ENCODE data around the gene FAM111B.
"Not testable (repeated sequence)": the region's sequence is repeated elsewhere in the genome, so short reads cannot be mapped to it uniquely, and the experiment has no call there.

FAM111B gene

GRCh38 chr11:59102259-59102765 is 4.7 kb upstream of the FAM111B start:
- Histone ChIP-seq H3K27ac (ENCODE audit: low read length) (no peak overlapping the region), H3K79me2 (ENCODE audit: low read length) (no peaks in the 10 kb centered on the region), H3K27me3 (ENCODE audit: low read depth, low read length) (peaks cover 21% of the 10 kb centered on the region), H3K9ac (ENCODE audit: low read length) (peak overlapping the region; percentile 52), H2AFZ (ENCODE audit: low read depth, low read length) (peak overlapping the region; percentile 72), H3K36me3 (replicated peaks; ENCODE audit: low read depth, low read length) (no peaks in the 10 kb centered on the region), H3K9me3 (ENCODE audit: insufficient read depth, low read length) (no peaks in the 10 kb centered on the region), H3K4me1 (ENCODE audit: low read length) (peaks cover 27% of the 10 kb centered on the region), H3K4me2 (ENCODE audit: low read length) (peak overlapping the region; percentile 84), H3K4me3 (ENCODE audit: low read length) (peak overlapping the region; percentile 76), H4K20me1 (ENCODE audit: insufficient read depth, low read length) (no peaks in the 10 kb centered on the region)
- peak; percentile 68 for TF ChIP-seq CTCF (IDR thresholded peaks at IDR 0.05; ENCODE audit: low read depth, low read length)
- no peak for TF ChIP-seq EZH2phosphoT487 (IDR thresholded peaks at IDR 0.05; ENCODE audit: low read depth)

GRCh38 chr11:59107721-59108120 is 684 bp downstream of the FAM111B start:
- not testable (repeated sequence) for H3K9me3 ChIP-seq (ENCODE audit: insufficient read depth, low read length); H3K36me3 ChIP-seq (replicated peaks; ENCODE audit: low read depth, low read length); H3K27ac ChIP-seq (ENCODE audit: low read length); H3K79me2 ChIP-seq (ENCODE audit: low read length); H3K27me3 ChIP-seq (ENCODE audit: low read depth, low read length); H4K20me1 ChIP-seq (ENCODE audit: insufficient read depth, low read length)
- peak overlapping the region; percentile 86 for H3K4me2 ChIP-seq (ENCODE audit: low read length)
- H3K9ac ChIP-seq (ENCODE audit: low read length), result peak overlapping the region; percentile 24; the same call in 1 of the 2 replicates
- peaks cover 32% of the 10 kb centered on the region for H3K4me1 ChIP-seq (ENCODE audit: low read length)
- peak overlapping the region; percentile 71 for H3K4me3 ChIP-seq (ENCODE audit: low read length)
- H2AFZ ChIP-seq (ENCODE audit: low read depth, low read length), result 0 out of 2 replicates have a peak overlapping the region, but pooled peaks have one; percentile 21

DNA sequence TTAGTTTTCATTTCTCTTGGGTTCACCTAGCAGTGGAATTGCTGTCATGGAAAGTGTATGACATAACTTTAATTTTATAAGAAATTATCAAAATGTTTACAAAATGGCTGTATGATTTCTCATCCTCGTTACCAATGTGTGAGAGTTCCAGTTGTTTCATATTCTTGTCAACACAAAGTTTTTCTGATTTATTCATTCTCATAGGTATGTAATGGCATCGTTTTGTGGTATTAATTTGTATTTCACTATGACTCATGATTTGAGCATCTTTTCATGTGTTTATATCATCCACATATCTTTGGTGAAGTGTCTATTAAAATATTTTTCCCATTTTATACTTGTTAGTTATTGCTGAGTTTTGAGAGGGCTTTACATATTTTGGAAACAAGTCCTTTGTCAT is 5.5 kb downstream of the FAM111B start:
- no peak overlapping the region for H3K4me2 ChIP-seq (ENCODE audit: low read length)
- peaks cover 15% of the 10 kb centered on the region for H3K4me1 ChIP-seq (ENCODE audit: low read length)
- no peaks in the 10 kb centered on the region for H3K27me3 ChIP-seq (ENCODE audit: low read depth, low read length)
- no peak overlapping the region for H3K27ac ChIP-seq (ENCODE audit: low read length)
- H3K9me3 ChIP-seq (ENCODE audit: insufficient read depth, low read length), result no peaks in the 10 kb centered on the region
- H4K20me1 ChIP-seq (ENCODE audit: insufficient read depth, low read length), result no peaks in the 10 kb centered on the region
- no peak overlapping the region for H3K4me3 ChIP-seq (ENCODE audit: low read length)
- no peak overlapping the region for H2AFZ ChIP-seq (ENCODE audit: low read depth, low read length)
- H3K9ac ChIP-seq (ENCODE audit: low read length), result no peak overlapping the region
- peaks cover 4% of the 10 kb centered on the region for H3K36me3 ChIP-seq (replicated peaks; ENCODE audit: low read depth, low read length)
- no peaks in the 10 kb centered on the region for H3K79me2 ChIP-seq (ENCODE audit: low read length)
- TF ChIP-seq CTCF (IDR thresholded peaks at IDR 0.05; ENCODE audit: low read depth, low read length), result no peak
- TF ChIP-seq EZH2phosphoT487 (IDR thresholded peaks at IDR 0.05; ENCODE audit: low read depth), result no peak

DNA sequence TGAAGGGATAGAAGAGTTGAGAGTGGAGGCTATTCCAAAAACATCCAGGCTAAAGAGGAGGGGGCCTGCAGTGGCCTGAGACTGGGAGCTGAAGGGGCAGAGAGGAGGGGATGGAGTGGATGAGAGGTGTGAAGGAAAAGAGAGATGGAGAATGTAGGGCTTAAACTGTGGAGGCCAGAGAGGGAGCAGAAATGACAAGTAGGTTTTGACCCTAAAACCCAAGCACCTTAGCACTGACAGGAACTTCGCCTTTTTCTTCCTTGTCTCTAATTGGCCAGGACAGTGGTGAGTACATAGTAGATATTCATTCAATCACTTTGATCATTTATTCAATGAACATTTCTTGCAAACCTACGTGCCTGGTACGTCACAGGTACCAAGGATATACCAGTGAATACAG is 7.3 kb downstream of the FAM111B start:
- H3K9me3 ChIP-seq (ENCODE audit: insufficient read depth, low read length), result peaks cover 12% of the 10 kb centered on the region
- H3K36me3 ChIP-seq (replicated peaks; ENCODE audit: low read depth, low read length), result peaks cover 20% of the 10 kb centered on the region
- H4K20me1 ChIP-seq (ENCODE audit: insufficient read depth, low read length), result no peaks in the 10 kb centered on the region
- no peak overlapping the region for H3K4me3 ChIP-seq (ENCODE audit: low read length)
- no peak overlapping the region for H3K27ac ChIP-seq (ENCODE audit: low read length)
- no peak overlapping the region for H2AFZ ChIP-seq (ENCODE audit: low read depth, low read length)
- no peak for TF ChIP-seq EZH2phosphoT487 (IDR thresholded peaks at IDR 0.05; ENCODE audit: low read depth)
- H3K9ac ChIP-seq (ENCODE audit: low read length), result no peak overlapping the region
- no peaks in the 10 kb centered on the region for H3K27me3 ChIP-seq (ENCODE audit: low read depth, low read length)
- no peaks in the 10 kb centered on the region for H3K4me1 ChIP-seq (ENCODE audit: low read length)
- H3K4me2 ChIP-seq (ENCODE audit: low read length), result no peak overlapping the region
- no peaks in the 10 kb centered on the region for H3K79me2 ChIP-seq (ENCODE audit: low read length)

GRCh38 chr11:59115553-59115952 is 8.5 kb downstream of the FAM111B start:
- H3K9me3 ChIP-seq (ENCODE audit: insufficient read depth, low read length), result peaks cover 14% of the 10 kb centered on the region
- no peaks in the 10 kb centered on the region for H3K4me1 ChIP-seq (ENCODE audit: low read length)
- no peak overlapping the region for H2AFZ ChIP-seq (ENCODE audit: low read depth, low read length)
- no peaks in the 10 kb centered on the region for H3K79me2 ChIP-seq (ENCODE audit: low read length)
- peaks cover 22% of the 10 kb centered on the region for H3K36me3 ChIP-seq (replicated peaks; ENCODE audit: low read depth, low read length)
- no peaks in the 10 kb centered on the region for H3K27me3 ChIP-seq (ENCODE audit: low read depth, low read length)
- H3K27ac ChIP-seq (ENCODE audit: low read length), result no peak overlapping the region
- H3K4me2 ChIP-seq (ENCODE audit: low read length), result no peak overlapping the region
- no peak overlapping the region for H3K9ac ChIP-seq (ENCODE audit: low read length)
- TF ChIP-seq EZH2phosphoT487 (IDR thresholded peaks at IDR 0.05; ENCODE audit: low read depth) (no peak), CTCF (IDR thresholded peaks at IDR 0.05; ENCODE audit: low read depth, low read length) (no peak)
- no peaks in the 10 kb centered on the region for H4K20me1 ChIP-seq (ENCODE audit: insufficient read depth, low read length)
- H3K4me3 ChIP-seq (ENCODE audit: low read length), result no peak overlapping the region

Measured in OCI-LY3 (cell line).